GM18526 (cell line): ENCODE measurements around the gene IP6K3.

Source experiments
- POLR2A ChIP-seq: IDR thresholded peaks from 3 replicates; pipeline ENCODE4 v1.6.1; 2011; ENCODE audit not compliant: insufficient read length; ENCODE audit errors: extremely low read depth

The IP6K3 gene, protein sequence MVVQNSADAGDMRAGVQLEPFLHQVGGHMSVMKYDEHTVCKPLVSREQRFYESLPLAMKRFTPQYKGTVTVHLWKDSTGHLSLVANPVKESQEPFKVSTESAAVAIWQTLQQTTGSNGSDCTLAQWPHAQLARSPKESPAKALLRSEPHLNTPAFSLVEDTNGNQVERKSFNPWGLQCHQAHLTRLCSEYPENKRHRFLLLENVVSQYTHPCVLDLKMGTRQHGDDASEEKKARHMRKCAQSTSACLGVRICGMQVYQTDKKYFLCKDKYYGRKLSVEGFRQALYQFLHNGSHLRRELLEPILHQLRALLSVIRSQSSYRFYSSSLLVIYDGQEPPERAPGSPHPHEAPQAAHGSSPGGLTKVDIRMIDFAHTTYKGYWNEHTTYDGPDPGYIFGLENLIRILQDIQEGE

DNA sequence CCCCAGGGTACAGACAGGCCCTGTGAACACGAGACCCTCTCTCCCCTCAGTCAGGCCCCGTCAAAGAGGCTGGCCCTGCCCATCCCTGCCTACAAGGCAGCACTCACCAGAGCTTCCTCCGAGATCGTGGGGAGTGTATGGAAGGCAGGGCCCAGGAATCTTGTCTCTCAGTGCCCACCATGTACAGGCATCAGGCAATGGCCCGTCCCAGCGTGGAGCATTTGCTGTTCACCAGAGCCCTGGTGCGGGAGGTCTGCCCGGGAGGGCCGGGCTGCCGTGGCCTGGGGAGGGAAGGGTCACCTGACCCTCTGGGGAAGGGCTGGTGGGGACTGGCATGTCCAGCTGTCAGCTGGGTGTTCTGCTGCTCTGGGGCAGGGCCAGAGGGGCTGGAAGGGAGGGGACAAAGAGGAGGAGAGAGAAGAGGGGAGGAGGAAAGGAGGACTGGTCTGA, at the start of gene IP6K3:
TSS of gene IP6K3 (minus strand) at position 255 of the 450 bp plus-strand sequence. CDS start 11,429 bp downstream, outside the sequence.
- TF ChIP-seq POLR2A: no peak

DNA sequence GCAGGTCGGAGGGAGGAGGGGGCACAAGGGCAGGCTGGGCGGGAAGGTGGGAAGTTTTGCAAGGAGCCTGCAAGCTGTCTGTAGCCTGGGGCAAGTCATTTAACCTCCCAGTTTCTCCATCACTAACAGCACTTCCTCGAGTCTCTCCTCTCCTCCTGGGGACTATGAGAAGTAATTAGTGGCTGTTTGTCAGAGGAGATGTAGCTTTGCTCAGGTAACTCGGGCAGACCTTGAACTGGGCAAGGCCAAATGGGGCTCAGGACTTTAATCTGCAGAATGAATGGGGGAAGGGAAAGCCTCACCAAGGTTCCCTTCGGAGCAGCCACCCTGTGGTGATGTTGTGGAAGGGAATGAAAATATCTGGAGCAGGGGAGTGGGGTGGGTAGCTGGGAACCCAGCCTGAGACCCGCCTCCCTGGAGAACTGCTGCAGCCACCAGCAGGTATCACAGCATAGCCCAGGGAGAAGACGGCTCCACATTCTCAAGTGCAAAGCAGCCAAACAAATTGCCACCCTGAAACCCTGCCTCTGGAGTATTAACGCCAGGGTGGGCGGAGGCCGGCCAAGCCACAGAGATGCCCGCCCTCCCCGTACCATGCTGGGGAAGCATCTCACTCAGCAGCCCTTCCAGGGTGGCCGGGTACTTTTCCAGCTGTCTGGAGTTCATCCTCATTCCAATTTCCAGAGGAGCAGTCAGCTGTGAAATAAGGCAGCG, 48.4 kb upstream of the IP6K3 start:
- TF ChIP-seq POLR2A: no peak

DNA sequence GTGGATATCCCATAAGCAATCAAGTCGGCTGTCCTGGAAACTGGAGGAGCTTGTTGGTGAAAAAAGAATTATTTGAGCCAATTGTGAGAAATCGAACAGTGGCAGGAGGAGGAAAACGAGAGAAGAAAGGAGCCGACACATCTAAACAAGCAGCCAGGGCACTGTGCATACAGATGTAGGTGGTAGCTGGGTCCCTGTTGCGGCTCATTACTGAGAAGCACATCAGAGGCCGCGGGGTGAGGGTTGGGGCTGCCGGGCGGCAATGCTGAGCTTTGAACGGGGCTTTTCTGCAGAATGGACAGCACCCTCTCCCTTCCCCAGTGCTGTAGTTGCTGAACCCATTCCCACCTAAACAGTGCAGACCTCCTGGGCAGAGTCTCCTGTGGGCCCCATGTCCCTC, 46.3 kb upstream of the IP6K3 start:
- TF ChIP-seq POLR2A: no peak

DNA sequence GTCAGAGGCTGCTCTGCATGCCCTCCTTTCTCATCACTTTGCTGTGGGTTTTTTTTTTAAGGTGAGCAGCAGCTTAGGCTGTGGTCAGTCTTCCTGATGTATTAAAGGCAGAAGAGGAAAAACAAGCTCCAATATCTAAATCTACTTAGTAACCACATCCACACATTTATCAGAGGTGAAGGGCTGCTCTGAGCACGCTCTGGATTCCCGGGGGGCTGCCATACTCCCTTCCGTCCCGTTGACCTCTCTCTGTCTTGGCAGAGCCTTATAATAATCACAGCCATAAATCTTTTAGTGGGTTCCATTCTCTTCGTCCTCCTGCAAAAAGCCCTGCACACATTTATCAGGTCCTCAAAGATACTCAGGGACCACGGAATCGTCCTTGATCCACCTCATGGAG, 44.9 kb upstream of the IP6K3 start:
- TF ChIP-seq POLR2A: no peak

DNA sequence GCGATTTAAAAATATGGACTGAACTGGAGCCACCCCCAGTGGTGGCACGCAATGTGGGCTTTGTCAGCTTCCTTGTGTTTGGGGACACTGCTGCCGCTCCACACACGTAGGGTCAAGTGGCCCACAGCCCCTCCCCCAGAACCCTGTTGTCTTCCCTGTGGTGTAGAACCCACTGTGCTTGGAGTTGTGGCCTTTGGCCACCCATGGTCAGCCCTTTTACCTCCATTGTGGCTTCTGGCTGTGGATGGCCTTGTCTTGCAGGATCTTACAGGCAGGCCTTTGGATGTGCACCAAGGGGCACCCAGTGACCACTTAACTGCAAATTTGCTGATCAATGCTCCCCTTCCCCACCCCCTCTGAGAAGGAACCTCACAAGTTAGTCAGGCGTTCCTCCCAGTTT, 44.2 kb upstream of the IP6K3 start:
- no peak for TF ChIP-seq POLR2A

DNA sequence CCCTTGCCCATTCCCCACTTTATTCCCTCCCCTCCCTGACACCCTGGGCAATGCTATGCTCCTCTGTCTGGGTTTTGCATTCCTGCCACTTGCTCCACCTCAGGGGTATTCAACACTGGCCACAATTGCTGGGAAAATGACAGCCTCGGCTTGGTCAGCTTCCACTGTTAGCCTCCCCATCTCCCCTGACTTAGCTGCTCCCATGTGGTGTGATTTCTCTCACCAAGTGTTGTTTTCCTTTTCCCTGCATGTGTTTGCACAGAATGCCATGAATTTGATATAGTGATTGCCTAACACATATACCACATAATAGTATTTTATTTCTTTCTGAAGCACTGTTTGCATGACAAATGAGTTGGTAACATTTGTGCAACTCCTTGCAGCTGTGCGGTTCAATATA, 43.7 kb upstream of the IP6K3 start:
- TF ChIP-seq POLR2A: no peak

DNA sequence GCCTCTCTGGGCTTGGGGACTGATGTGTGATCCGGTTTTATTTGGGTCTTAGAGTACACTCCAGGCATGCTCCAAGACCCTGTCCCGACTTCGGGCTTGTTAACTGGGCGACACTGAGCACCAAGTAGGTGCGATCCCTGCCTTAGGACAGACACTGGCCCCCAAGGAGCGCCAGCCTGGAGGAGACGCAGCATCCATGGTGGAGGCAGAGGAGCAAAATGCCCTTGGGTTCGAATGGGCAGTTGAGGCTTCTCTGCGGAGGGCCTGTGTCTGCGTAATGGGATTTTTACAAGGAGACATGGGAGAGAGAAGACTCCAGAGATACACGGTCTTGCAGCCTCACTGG, 42.8 kb upstream of the IP6K3 start:
- TF ChIP-seq POLR2A: no peak

DNA sequence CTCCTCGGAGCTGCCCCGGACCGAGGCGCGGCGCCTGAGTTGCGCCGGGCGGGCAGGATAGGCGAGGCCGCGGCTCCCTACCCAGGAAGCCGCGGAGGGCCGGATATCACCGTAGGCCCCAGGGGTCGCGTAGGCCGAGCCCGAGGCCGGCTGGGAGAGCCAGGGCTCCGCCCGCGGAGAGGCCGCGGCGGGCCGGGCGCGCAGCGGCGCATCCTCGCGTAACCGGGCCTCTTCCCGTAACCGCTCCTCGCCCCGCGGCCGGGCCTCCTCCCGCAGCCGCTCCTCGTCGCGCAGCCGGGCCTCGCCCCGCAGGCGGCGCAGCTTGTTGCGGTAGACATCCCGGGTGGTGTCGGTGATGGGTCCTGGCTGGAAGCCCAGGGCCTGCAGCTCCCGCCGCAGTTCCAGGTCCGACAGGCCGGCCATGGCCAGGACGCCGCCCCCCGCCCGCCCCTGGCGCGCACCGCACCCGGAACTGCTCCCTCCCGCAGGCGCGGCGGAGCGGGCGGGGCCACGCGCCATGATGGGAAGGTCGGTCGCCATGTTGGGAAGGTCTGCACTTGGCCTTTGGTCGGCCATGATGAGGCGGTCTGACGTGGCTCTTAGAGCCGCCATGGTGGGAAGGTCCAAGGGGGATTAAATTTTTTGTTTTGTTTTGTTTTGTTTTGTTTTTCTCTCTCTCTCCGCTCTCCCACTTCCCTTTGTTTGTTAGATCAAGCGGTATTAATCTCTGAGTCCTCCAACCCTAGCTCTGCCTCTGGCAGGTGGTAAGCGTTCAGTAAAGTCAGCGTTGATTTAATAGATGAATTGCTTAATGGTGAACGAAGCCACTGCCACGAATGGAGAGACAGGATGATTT, 42.2 kb upstream of the IP6K3 start, which contains the start of gene LEMD2:
TSS of gene LEMD2 (minus strand) at position 437 of the 856 bp plus-strand sequence. CDS start at position 423, 14 bp downstream.
- TF ChIP-seq POLR2A: peak; percentile 76

DNA sequence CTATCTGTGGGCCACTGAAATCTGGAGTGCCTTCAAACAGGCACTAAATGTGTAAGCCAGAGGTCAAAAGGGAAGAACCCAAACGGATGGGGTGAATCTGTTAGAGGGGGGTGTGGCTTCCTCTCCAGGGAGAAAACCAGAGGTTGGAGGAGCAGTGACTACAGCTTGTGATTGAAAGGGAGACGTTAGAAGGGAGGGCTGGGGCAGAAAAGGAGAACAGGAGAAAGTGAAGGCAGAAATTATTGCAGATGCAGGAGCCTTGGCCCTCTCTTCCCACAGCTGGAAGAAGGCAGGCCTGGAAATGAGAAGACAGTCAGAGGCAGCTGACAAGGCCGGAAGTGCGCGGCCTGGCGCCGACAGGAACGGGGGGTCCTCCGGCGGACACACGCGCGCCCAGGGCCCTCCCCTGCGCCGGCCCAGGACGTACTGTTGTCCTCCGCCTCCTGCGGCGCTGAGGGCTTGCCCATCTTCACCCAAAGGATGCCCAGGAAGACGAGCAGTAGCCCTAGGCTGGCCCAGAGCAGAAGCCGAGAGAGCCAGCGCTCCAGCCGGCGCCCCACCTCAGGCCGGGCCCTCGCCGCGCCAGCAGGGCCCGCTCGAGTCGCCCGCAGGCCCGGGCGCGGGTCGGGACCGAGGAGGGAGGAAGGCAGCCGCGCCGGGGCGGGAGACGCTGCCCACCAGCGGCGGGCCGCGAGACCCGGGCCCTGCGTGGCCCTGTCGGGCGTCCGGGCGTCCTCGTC, 41.4 kb upstream of the IP6K3 start:
- peak; percentile 42 for TF ChIP-seq POLR2A

DNA sequence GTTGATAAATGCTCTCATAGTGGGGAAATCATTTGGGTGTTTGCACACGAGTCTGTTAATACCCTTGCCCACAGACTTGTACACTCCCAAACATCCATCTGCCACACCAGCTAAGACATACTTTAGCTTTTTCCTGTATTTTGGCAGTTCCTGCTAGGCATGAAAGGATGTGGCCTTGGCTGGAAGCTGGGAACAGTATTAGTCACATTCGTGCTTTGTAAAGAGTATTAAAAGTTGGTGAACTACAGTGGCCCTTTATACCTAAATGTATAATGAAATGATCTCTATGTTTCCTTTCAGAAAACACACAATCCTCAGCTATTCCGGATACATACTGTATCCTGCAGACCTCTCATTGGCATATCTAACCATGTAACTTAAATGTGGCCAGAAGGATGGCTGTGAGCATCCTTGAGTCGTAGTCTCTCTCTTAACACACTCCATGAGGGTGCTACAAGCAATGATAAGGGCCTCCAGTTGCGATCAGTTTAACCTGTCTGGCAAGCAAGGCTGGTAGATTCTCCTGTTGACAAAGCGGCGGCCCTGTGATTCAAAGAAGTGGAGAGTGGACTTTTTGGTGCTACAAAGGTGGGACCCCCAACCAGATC, 40.7 kb upstream of the IP6K3 start:
- no peak for TF ChIP-seq POLR2A

DNA sequence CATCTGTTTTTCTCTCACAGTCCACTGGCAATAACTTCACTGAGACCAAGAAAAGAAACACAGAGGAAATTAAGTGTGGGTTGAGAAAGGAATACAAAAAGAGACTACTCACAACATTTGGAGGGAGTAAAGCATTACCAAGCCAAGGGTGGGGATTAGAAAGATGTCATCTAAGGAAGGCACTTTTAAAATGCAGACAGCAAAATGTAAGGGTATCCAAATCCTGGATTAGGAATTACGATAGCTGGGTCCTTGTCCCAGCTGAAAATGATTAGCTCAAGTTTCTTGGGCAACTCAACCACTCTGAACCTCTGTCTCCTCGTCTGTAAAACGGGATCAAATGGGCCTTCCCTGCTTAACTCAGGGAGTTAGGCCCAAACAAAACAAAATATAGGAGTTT, 40.0 kb upstream of the IP6K3 start:
- no peak for TF ChIP-seq POLR2A

DNA sequence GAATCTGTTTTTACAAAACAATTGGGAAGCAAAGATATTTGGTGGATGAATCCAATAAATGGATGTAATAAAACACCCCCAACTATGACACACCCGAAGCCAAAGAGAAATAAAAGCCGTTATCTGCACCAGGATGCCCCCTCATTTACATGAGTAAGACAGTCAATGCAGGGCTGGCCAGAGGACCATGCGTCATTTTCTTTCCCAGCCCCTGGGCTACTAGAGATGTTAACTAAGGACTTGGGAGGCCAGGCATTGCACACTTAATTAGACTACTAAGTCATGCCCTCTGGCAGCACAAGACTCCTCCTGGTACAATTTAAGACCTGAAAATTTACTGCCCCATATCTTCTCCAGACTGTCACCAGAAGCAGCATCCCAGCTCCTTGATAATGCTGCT, 39.1 kb upstream of the IP6K3 start:
- TF ChIP-seq POLR2A: no peak

DNA sequence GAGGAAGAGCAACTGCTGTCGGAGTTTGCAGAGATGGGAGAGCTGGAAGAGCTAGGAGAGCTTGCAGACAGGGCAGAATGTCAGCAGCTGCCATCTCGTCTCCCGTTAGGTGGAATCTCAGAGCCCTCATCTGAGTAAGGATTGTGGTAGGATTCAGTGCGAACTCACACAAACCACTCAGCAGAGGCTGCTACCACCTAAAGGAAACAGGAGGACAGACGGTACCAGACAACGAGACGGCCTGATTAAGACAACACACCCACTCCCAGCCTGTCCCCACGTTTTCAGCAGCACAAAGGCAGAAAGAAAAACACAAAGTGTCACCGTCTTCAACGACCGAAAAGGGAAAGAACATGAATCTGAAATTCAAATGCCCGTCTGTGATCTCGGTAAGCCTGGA, 38.1 kb upstream of the IP6K3 start:
- TF ChIP-seq POLR2A: no peak

DNA sequence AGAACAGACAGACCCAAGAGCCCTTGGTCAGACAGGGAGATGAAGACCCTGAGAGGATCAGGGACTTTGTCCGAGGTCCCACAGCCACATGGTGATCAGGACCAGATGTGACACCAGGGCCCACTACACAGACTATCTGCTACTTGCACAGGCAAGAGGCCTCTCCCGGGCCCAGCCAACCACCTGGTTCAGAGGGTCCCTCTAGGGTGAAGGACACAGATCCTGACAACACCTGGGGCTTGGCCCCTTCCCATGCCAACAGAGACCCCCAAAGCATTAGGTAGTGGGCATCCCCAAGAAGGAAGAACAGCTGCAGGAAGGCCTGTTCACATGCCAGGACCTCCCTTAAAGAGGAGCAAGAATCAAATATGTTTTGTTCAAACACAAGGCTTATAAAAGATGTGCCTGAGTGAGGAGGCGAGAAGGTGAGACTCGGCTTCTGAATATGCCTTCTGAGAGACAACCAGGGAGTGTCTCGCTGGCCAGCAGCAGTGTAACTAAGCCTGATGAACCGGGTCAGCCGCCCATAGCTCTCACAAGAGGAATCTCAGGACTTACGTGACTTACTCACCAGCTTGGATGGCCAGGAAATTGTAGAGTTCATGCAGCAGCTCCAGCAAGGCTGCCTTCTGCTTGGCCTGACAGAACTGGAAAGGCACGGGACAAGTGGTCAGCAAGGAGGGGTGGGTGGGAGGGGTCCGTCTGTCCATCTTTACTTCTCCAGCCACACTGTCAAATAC, 37.2 kb upstream of the IP6K3 start:
- no peak for TF ChIP-seq POLR2A
